HL-60 (cell line): ENCODE results near the gene RIBC2.

ENCODE experiments used
- CTCF ChIP-seq: IDR thresholded peaks from one replicate; pipeline ENCODE4 v1.5.1; 2011; ENCODE audit warnings: low read length, control low read depth, inconsistent platforms; ENCODE audit not compliant: insufficient read depth
- GABPA ChIP-seq: IDR thresholded peaks from 2 replicates; pipeline ENCODE4 v1.6.1; 2012; ENCODE audit warnings: low read depth
- POLR2AphosphoS5 ChIP-seq: IDR thresholded peaks from 2 replicates; pipeline ENCODE4 v1.6.1; 2012; ENCODE audit warnings: low read depth
- REST ChIP-seq: IDR thresholded peaks from 2 replicates; pipeline ENCODE4 v1.6.1; 2012; ENCODE audit warnings: low read depth; ENCODE audit not compliant: insufficient replicate concordance
- SPI1 ChIP-seq: IDR thresholded peaks from 2 replicates; pipeline ENCODE4 v1.6.1; 2012; ENCODE audit warnings: low read depth, mild to moderate bottlenecking, borderline replicate concordance

- TF ChIP-seq CTCF (no peak), GABPA (no peak), POLR2AphosphoS5 (no peak), SPI1 (no peak), REST (no peak)
Observed at GRCh38 chr22:45475851-45476514, 62.5 kb downstream of the RIBC2 start.
